Effector memory CD4-positive, alpha-beta T cell (primary cell): ENCODE data around the gene STAP2.
A peak's percentile ranks its signal among the peaks of the same experiment; 100 is the strongest.

ENCODE experiments used
- DNase-seq, 3 donors: peaks; one replicate each; pipeline ENCODE4 v3.0.0-alpha.2; 2020
- H3K27ac ChIP-seq: 2 replicates; pipeline ENCODE4 v1.7.0; 2013; ENCODE audit warnings: mild to moderate bottlenecking, low read length, moderate library complexity; ENCODE audit not compliant: insufficient read depth, poor library complexity, severe bottlenecking
- H3K27me3 ChIP-seq: replicated peaks from 2 replicates; pipeline ENCODE4 v1.7.0; 2013; ENCODE audit warnings: mild to moderate bottlenecking, low read length; ENCODE audit not compliant: insufficient read depth, control insufficient read depth, poor library complexity, severe bottlenecking
- H3K36me3 ChIP-seq: 2 replicates; pipeline ENCODE4 v1.7.0; 2013; ENCODE audit warnings: mild to moderate bottlenecking, low read length, moderate library complexity; ENCODE audit not compliant: control insufficient read depth, insufficient read depth
- H3K4me1 ChIP-seq: 2 replicates; pipeline ENCODE4 v1.7.0; 2013; ENCODE audit warnings: low read length, mild to moderate bottlenecking; ENCODE audit not compliant: control insufficient read depth, insufficient read depth, poor library complexity, severe bottlenecking
- H3K4me3 ChIP-seq: 2 replicates; pipeline ENCODE4 v1.7.0; 2013; ENCODE audit warnings: low read length, low read depth, mild to moderate bottlenecking; ENCODE audit not compliant: insufficient read depth, poor library complexity, severe bottlenecking
- H3K9me3 ChIP-seq: 2 replicates; pipeline ENCODE4 v1.7.0; 2013; ENCODE audit warnings: mild to moderate bottlenecking, low read length, moderate library complexity; ENCODE audit not compliant: control insufficient read depth
- total RNA-seq, 3 donors: gene quantifications; one replicate each; lab custom pipeline; 2026; lab: John Stamatoyannopoulos, UW

STAP2 gene, protein sequence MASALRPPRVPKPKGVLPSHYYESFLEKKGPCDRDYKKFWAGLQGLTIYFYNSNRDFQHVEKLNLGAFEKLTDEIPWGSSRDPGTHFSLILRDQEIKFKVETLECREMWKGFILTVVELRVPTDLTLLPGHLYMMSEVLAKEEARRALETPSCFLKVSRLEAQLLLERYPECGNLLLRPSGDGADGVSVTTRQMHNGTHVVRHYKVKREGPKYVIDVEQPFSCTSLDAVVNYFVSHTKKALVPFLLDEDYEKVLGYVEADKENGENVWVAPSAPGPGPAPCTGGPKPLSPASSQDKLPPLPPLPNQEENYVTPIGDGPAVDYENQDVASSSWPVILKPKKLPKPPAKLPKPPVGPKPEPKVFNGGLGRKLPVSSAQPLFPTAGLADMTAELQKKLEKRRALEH
- 0.39 to 0.87 (median 0.69) reads per million in 3 donors for total RNA-seq

DNA sequence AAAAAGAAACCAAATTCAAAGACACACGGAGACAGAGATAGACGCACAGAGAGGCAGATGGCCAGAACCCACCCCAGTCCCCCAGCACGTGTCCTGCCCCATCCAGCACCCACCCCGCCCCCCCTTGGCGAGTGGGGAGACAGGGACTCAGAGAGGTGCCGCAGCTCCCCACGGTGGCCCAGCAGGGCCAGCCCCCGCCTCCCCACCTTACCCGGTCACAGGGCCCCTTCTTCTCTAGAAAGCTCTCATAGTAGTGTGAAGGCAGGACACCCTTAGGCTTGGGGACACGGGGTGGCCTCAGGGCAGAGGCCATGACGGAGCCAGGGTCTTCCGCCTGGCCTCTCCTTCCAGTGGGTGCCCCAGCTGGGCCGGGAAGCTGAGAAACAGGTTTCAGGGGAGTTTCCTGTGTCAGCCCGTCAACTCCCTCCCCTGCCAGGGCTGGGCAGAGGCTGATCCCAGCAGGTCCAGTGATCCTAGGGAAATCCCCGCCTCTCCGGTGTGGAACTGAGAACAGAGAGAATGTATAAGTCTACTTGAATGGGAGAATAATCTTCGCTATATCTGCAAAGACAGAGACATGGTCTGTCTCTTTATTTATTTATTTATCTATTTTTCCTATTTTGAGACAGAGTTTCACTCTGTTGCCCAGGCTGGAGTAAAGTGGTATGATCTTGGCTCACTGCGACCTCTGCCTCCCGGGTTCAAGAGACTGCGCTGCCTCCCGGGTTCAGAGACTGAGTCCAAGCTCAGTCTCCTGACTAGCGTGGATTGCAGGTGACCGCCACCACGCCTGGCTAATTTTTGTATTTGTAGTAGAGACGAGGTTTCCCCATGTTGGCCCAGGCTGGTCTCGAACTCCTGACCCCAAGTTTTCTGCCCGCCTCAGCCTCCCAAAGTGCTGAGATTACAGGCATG lies at the start of gene STAP2:
TSS of gene STAP2 (minus strand) at position 387 of the 915 bp plus-strand sequence. CDS start at position 313, 74 bp downstream.
- Histone ChIP-seq H3K4me3 (peak within 1 kb of the TSS; percentile 33), H3K36me3 (no peaks in the 10 kb centered on the region), H3K27ac (peak within 1 kb of the TSS; percentile 27), H3K4me1 (peaks cover 13% of the 10 kb centered on the region), H3K27me3 (no peaks in the 10 kb centered on the region), H3K9me3 (no peaks in the 10 kb centered on the region)
- no peak for DNase-seq

DNA sequence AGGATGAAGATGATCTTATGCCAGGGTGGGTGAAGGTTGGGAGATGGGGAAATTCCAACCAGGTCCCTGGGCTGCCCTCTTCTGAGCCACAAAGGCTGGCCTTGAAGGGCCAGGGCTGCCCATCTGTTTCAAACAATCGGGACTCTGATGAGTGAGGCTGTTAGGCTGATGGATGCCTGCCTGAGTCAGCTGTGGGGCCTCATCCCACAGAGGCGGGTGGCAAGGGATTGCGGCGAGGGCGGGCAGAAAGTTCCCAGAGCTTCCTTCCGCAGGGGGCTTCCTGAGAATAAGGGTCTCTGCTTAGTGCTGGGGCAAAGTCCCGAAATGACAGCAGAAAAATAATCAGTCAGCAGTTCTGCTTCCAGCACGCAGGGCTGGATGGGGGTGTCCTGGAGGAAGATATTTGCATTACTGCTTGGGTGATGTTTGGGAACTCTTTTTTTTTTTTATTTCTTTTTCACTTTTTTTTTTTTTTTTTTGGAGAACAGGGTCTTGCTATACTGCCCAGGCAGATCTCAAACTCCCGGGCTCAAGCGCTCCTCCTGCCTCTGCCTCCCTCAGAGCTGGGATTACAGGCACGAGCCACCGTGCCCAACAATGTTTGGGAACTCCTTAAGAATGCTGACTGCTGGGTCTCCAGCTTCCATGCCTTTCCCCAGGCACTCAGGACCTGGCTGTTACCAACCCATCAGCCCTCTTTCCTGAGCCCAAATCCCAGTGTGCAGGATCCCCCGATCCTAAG lies 47.6 kb upstream of the STAP2 start:
- Histone ChIP-seq H3K9me3 (no peaks in the 10 kb centered on the region), H3K27ac (no peak overlapping the region), H3K4me1 (peaks cover 6% of the 10 kb centered on the region), H3K36me3 (peaks cover 23% of the 10 kb centered on the region), H3K27me3 (no peaks in the 10 kb centered on the region), H3K4me3 (no peak overlapping the region)
- no peak for DNase-seq

DNA sequence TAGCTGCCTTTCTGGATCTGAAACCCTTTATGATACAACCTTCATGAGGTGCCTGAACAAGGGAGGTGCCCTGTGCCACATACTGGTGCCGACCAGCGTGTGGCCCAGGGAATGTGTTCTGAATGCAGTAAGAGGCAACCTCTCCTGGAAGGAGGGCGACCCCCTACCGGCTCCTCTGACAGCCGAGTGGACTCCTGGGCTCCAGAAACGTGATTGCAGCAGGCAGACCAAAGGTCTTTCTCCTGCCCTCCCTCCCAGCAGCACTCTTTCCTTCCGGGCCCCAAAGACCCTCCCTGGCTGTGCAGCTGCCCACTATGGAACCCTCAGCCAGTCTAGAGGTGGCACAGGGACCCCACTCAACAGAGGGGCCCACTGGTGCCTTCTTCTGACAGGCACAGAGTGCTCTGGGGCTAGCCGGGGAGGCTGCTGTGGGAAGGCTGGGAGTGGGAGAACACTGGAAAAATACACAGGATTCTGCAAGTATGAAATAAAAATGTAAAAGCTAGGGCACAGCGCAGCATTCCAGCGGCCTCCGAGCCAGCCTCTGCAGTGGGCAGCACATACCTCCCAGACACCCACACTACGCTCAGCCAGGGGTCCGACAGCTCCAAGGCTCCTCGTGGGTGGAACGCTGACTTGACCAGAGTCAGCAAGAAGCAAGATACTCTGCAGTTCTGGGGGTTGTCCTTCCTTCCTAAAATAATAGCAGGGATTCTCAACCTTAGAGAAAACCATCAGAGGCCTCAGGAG lies 46.8 kb upstream of the STAP2 start:
- no peaks in the 10 kb centered on the region for H3K9me3 ChIP-seq
- DNase-seq, result no peak
- H3K36me3 ChIP-seq, result peaks cover 22% of the 10 kb centered on the region
- H3K4me3 ChIP-seq, result no peak overlapping the region
- H3K27me3 ChIP-seq, result no peaks in the 10 kb centered on the region
- peaks cover 13% of the 10 kb centered on the region for H3K4me1 ChIP-seq
- H3K27ac ChIP-seq, result no peak overlapping the region

DNA sequence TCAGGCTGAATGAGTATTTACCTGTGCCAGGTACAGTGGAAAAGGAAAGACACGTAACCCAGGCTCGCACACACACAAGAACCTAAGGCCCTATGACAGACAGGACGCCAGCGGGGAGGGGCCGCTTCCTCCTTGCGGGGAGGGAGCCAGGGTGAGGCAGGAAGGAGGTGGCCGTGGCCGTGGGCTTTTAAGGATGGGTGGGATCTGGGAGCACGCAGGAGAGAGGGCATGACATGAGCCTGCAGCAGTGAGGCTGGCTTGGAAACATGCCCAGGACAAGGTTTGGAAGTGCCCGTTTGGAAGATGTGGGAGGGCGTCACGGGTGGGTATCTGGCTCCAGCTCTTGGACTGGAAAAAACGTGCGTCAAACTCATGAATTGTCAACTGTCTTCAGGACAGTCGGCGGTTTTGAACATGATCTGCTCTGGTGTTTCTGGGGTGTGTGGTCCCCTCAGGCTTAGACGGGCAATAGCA lies 41.7 kb upstream of the STAP2 start:
- H3K27me3 ChIP-seq, result no peaks in the 10 kb centered on the region
- H3K9me3 ChIP-seq, result no peaks in the 10 kb centered on the region
- peak; percentile 35 to 45 (median 39) for DNase-seq
- peak overlapping the region; percentile 78 for H3K27ac ChIP-seq
- peaks cover 8% of the 10 kb centered on the region for H3K36me3 ChIP-seq
- H3K4me3 ChIP-seq, result peak overlapping the region; percentile 30
- H3K4me1 ChIP-seq, result peaks cover 34% of the 10 kb centered on the region

DNA sequence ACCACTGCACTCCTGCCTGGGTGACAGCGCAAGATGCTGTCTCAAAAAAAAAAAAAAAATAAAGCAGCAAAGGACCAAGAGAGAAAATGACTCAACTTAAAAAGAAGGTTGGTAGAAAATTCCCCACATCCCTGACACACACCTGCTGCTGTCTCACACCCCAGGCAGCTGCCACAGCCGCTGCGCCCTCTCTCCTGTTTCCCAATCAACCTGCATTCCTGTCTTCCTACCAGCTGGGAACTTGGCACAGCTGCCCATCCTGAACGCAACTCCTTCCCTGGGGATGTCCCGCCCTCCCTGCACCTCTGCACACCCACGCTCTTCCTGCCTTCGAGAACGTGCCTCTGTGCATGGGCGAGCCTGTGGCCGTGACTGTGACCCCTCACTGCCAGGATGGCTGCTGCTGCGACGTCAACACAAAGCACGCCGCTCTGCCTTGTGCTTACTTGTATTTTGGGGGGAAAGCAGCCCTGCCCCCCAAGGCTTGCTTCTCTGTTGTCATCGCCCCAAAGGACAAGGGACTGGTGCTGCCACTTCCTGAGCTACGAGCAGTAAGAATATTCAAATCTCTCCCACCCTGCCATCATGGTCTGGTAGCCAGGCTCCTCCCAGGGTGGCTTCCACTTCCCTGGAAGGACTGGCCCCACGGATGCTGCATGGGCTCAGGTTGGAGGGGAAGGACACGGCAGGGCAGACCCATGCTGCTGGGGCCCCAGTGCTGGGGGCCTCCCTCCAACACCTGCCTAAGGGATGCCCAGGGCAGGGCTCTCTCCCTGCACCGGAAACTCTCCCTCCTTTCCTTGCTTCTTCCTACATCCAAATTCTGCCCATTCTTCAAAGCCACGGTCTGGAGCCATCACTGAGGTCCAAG lies 41.0 kb upstream of the STAP2 start:
- Histone ChIP-seq H3K27me3 (no peaks in the 10 kb centered on the region), H3K36me3 (peaks cover 8% of the 10 kb centered on the region), H3K4me1 (peaks cover 41% of the 10 kb centered on the region), H3K27ac (peak overlapping the region; percentile 78), H3K4me3 (peak overlapping the region; percentile 30), H3K9me3 (no peaks in the 10 kb centered on the region)
- DNase-seq, result no peak

DNA sequence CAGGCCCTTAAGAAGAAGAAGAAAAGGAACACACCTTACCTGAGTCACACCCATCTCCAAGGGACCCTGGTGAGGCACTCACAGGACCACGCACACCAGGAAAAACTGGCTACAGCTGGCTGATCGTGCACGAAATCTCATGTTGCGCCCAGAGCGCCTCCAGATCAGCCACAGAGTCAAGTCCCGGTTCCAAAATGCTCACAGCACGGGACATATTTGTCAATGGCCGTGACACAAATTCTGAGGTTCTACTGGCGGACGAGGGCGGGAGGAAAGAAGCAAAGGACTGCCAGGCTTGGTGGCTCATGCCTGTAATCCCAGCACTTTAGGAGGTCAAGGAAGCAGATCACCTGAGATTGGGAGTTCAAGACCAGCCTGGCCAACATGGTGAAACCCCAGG lies 40.3 kb upstream of the STAP2 start:
- H3K27ac ChIP-seq, result peak overlapping the region; percentile 78
- H3K4me3 ChIP-seq, result no peak overlapping the region
- no peaks in the 10 kb centered on the region for H3K27me3 ChIP-seq
- no peaks in the 10 kb centered on the region for H3K9me3 ChIP-seq
- H3K4me1 ChIP-seq, result peaks cover 46% of the 10 kb centered on the region
- H3K36me3 ChIP-seq, result peaks cover 6% of the 10 kb centered on the region
- DNase-seq, result no peak

DNA sequence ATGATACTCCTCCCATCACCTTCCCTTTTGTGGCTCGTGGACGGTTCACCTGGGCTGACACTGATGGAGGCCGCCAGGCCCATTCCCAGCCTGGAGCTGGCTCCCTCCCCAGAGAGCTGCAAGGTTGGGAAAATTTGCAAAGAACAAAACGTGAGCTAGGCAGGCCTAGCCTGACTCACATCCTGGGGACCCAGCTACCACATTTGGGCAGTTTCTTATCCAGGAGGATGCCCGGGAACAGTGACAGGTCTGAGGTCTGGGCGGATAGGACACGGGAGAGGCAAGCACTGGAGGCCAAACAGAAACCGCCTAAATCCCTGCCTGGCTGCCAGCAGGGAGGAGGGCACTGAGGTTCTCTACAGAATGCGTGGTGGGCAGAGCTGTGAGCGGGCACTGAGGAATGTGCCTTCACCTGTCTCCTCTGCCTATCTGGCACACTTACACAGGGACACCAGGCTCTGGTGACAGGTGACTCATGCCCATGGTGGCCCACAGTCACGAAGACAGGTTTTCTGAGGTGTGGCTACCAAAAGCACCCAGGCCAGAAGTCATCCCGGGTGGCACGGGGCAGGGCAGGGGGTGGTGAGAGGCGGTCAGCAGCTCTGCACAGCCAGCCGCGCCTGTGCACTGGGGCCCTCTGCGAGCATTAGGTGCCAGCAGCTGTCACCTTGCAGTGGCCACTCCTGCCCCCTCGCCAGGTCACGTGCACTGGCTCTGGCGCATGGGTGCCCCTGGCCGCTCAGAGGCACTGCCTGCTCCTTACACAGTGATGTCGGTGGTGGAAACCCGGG lies 38.6 kb upstream of the STAP2 start:
- Histone ChIP-seq H3K4me3 (no peak overlapping the region), H3K36me3 (no peaks in the 10 kb centered on the region)
- no peak for DNase-seq

DNA sequence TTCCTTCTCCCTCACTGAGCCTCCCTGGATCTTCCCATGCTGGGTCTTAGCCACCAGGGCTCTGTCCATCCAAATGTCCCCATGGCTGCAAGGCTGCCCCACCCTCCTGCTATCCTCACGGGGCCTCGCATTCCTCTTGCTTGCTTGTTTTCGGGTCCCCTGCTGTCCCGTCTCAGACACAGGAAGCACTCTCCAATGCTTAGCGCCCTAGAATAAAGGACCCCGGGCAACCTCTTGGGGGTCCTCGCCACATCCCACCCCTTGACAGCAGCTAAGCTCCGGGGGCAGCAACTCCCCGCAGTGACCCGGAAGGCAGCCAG lies 38.0 kb upstream of the STAP2 start:
- no peak for DNase-seq
- Histone ChIP-seq H3K27ac (peak overlapping the region; percentile 4), H3K36me3 (peaks cover 3% of the 10 kb centered on the region), H3K4me3 (no peak overlapping the region), H3K9me3 (no peaks in the 10 kb centered on the region), H3K27me3 (no peaks in the 10 kb centered on the region), H3K4me1 (peaks cover 56% of the 10 kb centered on the region)

More for the DNA sequence above, 38.6 kb upstream of the STAP2 start:
- Histone ChIP-seq H3K9me3 (no peaks in the 10 kb centered on the region), H3K27ac (peak overlapping the region; percentile 4), H3K27me3 (no peaks in the 10 kb centered on the region), H3K4me1 (peaks cover 55% of the 10 kb centered on the region)
